ENCODE measurements around the gene CYTH4.
"Not testable (repeated sequence)": the region's sequence is repeated elsewhere in the genome, so short reads cannot be mapped to it uniquely, and the experiment has no call there.

Gene CYTH4

GRCh38 chr22:37244922-37245722, 37.2 kb upstream of the CYTH4 start:
- DNase-seq: peak in 3 of 10 donors; percentile 40 to 77 (median 50)
- intact Hi-C loops (cut with DNase I): no loop called here

GRCh38 chr22:37245740-37246139, 36.6 kb upstream of the CYTH4 start:
- intact Hi-C loops (cut with DNase I): no loop called here

GRCh38 chr22:37248251-37248650, 34.1 kb upstream of the CYTH4 start:
- intact Hi-C loops (cut with DNase I): no loop called here
- DNase-seq: no peak

More at GRCh38 chr22:37245740-37246139, 36.6 kb upstream of the CYTH4 start:
- peak in 1 of 10 donors; percentile 1 for DNase-seq

DNA sequence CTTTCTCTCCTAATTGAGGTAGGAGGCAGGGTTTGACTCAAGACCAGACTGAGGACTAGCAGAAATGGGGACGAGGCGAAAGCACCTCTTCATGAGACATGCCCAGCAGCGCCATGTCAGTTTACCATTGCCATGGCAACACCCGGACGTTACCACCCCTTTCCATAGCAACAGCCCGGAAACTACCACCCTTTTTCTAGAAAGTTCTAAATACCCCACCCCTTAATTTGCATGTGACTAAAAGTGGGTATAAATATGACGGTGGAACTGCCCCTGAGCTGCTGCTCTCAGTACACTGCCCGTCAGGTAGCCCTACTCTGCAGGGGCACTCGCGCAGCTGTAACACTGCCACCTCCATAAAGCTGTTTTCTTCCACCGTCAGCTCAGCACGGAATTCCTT, 32.3 kb upstream of the CYTH4 start:
- DNase-seq: peak in 3 of 10 donors; percentile 9 to 42 (median 29)
- intact Hi-C loops (cut with DNase I): no loop called here

DNA sequence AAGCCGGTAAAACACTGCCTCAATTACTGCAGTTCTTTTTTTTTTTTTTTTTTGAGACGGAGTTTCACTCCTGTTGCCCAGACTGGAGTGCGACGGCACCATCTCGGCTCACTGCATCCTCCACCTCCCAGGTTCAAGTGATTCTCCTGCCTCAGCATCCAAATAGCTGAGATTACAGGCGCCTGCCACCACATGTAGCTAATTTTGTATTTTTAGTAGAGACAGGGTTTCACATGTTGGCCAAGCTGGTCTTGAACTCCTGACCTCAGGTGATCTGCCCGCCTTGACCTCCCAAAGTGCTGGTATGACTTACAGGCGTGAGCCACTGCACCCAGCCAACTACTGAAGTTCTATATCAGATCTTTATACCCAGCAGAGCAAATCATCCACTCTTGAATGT, 30.5 kb upstream of the CYTH4 start:
- peak in 2 of 10 donors; percentile 3 to 14 for DNase-seq
- intact Hi-C loops (cut with DNase I): not testable (repeated sequence)

DNA sequence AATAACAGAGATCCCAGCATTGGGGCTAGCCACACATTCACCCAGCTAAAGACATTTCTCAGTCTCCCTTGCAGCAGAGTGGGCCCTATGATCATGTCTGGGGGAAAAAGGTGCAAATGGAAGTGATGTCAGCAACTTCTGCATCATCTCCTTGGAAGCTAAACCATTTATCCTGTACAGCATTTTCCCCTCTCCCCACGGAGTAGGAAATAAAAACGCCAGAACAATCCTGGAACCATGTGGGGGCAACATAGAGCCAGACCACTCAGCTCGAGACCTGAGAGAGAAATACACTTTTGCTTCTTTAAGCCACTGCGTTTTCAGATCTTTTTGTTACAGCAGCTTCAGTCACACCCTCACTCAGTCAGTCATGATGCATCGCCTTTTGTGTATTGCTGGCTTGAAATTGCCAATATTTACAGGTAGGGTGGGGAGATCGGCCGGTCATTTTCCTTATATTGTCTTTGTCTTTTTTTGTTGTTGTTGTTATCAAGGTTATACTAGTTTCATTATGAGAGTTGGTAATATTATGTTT, 29.1 kb upstream of the CYTH4 start:
- intact Hi-C loops (cut with DNase I): no loop called here
- DNase-seq: peak in 1 of 10 donors; percentile 2

DNA sequence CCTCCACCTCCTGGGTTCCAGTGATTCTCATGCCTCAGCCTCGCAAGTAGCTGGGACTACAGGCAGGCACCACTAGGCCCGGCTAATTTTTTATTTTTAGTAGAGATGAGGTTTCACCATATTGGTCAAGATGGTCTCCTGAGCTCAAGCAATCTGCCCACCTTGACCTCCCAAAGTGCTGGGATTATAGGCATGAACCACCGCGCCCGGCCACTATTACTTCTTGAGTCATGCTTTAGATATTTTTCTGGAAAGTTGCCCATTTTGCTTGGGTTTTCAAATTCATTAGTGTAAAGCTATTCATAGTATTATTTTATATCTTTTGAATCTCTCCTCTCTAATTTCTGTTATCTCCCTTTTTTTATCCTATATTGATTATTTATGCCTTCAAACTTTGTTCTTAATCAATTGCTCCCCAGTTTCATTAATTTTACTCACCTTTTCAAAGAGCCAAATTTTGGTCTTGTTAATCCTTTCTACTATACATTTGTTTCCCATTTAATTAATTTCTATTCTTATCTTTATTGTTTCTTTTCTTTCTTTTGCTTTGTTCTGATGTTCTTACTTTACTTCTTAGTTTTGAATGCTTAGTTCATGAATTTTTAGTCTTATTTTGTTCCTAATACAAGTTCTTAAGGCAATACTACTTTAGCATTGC, 28.0 kb upstream of the CYTH4 start:
- peak in 3 of 10 donors; percentile 31 to 59 (median 33) for DNase-seq
- intact Hi-C loops (cut with DNase I): no loop called here

DNA sequence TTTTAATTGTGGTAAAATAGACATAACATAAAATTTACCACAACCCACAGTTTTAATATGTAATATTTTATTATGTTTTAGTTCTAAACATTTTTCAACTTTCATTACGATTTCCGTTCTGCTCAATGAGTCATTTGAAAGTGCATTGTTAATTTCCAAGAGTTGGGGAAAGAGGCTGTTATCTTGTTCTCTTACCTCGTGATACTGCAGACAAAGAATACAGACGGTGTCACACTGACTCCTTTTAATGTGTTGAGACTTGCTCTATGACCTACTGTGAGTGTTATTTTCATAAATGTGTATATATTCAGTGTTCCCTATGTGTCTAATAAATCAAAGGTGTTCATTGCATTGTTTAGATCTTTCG, 27.5 kb upstream of the CYTH4 start:
- intact Hi-C loops (cut with DNase I): no loop called here
- no peak for DNase-seq

DNA sequence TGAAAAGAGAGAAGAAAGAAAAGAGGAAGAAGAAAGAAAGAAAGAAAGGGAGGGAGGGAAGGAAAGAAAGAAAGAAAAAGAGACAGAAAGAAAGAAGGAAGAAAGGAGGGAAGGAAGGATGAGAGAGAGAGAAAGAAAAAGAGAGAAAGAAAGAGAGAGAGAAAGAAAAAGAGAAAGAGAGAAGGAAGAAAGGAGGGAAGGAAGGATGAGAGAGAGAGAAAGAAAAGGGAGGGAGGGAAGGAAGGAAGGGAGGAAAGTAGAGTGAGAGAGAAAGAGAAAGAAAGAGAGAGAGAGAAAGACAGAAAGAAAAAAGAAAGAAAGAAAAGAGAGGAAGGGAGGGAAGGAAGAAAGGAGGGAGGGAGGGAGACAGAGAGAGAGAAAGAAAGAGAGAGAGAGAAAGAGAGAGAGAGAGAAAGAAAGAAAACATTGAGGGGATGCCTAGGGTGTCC, 26.7 kb upstream of the CYTH4 start:
- intact Hi-C loops (cut with DNase I): no loop called here

DNA sequence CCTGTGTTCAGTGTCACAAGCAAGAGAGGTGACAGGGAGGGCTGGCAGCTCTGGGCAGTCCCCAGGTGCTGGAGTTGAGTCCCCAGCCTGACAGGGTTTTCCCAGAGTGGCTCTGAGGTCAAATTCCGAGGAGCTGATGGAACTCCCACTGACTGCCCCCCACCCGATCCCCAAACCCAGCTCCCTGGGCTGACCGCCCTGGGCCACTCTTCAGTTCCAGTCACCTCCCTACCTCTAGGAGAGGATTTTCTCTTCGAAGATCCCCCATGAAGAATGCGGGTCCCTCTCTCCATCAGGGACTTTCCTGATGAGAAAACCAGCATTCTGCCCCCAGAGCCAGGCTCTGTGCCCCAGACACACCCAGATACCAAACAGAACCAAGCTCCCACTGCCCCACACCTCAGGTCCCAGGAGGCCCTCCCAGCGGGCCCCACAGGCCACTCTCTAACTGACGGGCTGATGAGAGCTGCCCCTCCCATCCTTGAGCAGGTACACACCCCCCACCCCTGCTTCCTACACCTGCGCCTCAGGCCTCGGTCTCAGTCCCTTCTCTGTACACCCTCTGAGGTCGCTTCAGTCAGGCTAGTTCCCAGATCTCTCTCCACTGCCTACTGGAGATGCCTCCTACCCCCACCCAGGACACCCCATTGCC, 26.1 kb upstream of the CYTH4 start:
- peak in 3 of 10 donors; percentile 8 to 35 (median 27) for DNase-seq
- intact Hi-C loops (cut with DNase I): no loop called here

More for the DNA sequence above, 26.7 kb upstream of the CYTH4 start:
- no peak for DNase-seq

DNA sequence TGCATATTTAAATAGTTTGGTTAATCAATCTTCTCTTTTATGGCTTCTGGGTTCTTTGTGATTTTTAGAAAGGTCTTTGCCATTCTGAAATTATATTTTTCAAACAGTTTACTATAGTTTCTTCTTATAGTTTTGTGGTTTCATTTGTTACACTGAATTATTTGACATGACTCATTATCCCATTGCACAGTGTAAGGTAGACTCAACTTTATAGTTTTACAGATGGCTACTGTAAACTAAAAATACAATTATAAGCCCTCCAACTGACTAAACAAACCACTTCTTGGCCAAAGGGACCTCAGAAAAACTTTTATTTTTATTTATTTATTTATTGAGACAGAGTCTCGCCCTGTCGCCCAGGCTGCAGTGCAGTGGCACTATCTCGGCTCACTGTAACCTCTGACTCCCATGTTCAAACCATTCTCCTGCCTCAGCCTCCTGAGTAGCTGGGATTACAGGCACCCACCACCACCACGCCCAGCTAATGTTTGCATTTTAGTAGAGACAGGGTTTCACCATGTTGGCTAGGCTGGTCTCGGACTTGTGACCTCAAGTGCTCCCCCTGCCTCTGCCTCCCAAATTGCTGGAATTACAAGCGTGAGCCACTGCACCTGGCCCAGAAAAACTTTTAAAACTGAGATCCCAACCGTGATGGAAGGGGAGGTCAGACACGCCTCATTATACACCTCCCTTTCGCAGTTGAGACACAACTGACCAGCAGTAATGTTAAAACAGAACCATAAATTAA, 24.1 kb upstream of the CYTH4 start:
- peak in 2 of 10 donors; percentile 3 to 38 for DNase-seq
- intact Hi-C loops (cut with DNase I): no loop called here

- peak in 3 of 10 donors; percentile 38 to 77 (median 56) for DNase-seq
- intact Hi-C loops (cut with DNase I): no loop called here
Measured at GRCh38 chr22:37258753-37259401, 23.4 kb upstream of the CYTH4 start.

DNA sequence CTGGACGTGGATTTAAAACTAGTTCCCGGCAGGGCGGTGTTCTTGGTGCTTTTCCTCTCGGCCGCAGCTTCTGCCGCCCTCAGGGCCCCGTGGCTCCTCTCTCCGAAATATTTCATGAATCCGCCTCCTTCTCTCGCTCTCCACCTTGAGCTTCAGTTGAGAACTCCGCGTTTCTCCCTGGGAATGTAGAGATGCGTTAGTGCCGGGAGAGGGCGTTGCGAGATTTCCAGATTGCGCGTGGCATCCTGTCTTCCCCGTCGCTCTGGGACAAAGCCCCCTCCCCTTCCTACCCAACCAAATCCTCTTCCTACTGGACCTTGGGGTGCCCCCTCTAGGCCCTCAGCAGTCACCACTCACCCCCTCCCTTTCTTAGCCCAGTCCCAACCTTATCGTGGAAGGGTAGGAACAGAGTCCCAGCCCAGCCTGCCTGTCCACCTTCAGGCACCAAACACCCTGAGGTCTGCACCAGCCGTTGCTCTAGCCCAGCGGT, 22.7 kb upstream of the CYTH4 start:
- intact Hi-C loops (cut with DNase I): no loop called here
- DNase-seq: peak in 7 of 10 donors; percentile 20 to 90 (median 49)

DNA sequence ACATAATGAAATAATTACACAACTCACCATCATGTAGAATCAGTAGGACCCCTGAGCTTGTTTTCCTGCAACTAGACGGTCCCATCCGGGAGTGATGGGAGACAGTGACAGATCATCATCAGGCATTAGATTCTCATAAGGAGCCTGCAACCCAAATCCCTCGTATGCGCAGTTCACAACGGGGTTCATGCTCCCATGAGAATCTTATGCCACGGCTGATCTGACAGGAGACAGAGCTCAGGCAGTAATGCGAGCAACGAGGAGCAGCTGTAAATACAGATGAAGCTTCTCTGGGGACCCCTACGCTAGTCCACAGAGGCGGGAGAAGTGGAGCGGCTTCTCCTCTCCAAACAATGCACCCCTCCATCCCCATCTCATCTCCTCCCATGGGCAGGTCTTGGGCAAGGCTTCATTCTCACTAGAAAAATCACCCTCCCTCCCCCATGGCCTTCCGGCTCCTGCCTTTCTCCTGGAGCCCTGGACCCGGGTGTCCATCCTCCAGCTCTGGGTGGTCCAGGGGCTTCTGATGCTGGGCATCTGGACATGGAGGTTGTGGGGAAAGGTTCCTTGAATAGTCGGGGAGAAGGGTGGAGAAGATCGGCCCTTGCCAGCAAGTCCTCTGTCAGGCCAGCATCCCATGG, 22.0 kb upstream of the CYTH4 start:
- peak in 3 of 10 donors; percentile 8 to 68 (median 39) for DNase-seq
- intact Hi-C loops (cut with DNase I): no loop called here

- intact Hi-C loops (cut with DNase I): no loop called here
Measured at GRCh38 chr22:37260901-37261336, 21.4 kb upstream of the CYTH4 start.

DNA sequence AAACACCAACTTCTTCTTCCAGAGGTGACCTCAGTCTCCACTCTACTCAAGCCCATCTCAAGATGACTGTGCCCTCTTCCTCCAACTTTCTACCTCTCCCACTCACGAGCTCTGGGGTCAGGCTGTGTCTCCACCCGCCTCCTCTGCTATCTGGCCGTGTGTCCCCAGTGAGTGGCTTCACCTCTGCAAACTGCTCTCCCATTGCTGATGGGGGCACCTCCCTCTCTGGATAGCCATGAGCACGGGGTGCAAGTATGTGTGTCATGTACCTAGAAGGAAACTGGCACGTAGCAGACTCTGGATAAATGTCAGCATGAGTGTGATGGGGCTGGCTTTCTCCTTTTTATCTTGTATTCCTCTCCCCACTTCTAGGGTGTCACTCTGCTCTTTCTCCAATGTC, 20.0 kb upstream of the CYTH4 start:
- DNase-seq: peak in 1 of 10 donors; percentile 27
- intact Hi-C loops (cut with DNase I): no loop called here

More at GRCh38 chr22:37260901-37261336, 21.4 kb upstream of the CYTH4 start:
- peak in 7 of 10 donors; percentile 17 to 83 (median 38) for DNase-seq

DNA sequence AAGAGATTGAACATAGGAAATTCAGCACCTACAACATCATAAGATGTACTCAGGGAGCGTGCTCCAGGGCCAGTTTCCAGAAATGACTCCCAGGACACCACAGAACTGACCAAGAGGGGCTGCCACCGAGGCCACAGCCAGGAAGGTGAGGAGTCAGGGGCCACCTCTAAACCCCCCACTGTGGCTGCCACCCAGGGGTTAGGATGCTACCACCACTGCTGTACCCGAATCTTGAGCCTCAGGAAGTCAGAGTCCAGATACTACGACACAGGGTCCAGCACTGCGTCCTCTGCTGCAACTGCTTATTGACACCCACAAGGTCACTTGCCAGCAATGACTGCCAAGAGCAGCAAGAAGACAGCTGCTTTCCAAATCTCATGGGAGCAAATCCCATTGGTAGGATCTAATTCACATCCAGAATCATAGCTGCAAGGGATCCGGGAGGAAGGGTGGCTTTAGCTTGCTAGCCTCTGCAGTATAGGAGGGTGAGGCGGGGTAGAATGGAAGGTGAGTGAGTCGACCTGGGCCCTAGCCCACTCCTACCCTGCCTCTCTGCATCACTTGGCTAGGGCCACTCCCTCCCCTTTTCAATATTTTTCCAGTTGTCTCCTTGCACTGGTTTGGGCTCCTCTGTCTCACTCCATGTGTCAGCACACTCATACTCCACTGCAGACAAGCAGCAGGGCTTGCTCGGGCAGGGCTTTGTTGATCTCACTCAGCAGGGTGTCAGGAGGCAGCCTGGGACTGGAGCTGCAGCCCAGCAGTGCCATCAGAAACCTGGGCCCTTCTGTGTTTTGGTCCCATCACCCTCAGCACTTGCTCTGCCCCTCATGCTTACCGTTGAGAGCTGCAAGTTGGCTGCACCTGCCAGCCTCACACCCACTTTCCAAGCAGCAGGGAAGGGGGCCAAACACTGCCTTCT, 18.1 kb upstream of the CYTH4 start:
- DNase-seq: peak in 3 of 10 donors; percentile 29 to 51 (median 40)

More for the DNA sequence above, 18.1 kb upstream of the CYTH4 start:
- intact Hi-C loops (cut with DNase I): no loop called here

Data from posterior cingulate gyrus (tissue), 11 donors.